Ovary (tissue), 3 donors: ENCODE measurements around the gene ETS1.

Source experiments
- POLR2A ChIP-seq: fragments of 450-650 bp; IDR thresholded peaks from one replicate; pipeline ENCODE4 v1.6.1; 2017; ENCODE audit warnings: antibody characterized with exemption, mild to moderate bottlenecking, moderate library complexity
- TF ChIP-seq, protein P1 (sequence below), 3 donors: fragments of 450-650 bp in 2 of 3; fragments of 200-600 bp in 1 of 3; IDR thresholded peaks; one replicate each; pipeline versions ENCODE4 v1.5.1 to v1.8.0; 2016 to 2022; ENCODE audit warnings: antibody characterized with exemption in 3 of 3, mild to moderate bottlenecking in 1 of 3
- donor health status: DM: no; HTN: no; CAD: no.

DNA sequence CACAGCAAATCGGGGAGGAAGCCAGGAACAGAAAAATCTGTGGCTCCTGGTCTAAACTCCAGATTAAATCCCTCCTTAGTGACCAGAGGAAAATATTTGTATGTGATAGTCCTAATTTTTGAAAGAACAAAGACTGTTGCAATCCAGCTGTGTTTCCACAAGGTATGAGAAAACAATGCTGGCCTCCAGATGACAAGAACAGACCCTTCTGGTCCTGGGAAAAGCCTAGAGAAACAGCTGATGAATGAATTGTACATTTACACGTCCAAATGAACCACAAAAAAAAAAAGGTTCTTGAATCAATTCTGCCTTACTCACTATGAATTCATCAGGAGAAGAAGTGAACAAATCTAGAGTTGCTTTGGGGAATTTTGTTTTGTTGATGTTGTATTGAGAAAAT is 63.7 kb downstream of the ETS1 start:
- TF ChIP-seq, protein P1, sequence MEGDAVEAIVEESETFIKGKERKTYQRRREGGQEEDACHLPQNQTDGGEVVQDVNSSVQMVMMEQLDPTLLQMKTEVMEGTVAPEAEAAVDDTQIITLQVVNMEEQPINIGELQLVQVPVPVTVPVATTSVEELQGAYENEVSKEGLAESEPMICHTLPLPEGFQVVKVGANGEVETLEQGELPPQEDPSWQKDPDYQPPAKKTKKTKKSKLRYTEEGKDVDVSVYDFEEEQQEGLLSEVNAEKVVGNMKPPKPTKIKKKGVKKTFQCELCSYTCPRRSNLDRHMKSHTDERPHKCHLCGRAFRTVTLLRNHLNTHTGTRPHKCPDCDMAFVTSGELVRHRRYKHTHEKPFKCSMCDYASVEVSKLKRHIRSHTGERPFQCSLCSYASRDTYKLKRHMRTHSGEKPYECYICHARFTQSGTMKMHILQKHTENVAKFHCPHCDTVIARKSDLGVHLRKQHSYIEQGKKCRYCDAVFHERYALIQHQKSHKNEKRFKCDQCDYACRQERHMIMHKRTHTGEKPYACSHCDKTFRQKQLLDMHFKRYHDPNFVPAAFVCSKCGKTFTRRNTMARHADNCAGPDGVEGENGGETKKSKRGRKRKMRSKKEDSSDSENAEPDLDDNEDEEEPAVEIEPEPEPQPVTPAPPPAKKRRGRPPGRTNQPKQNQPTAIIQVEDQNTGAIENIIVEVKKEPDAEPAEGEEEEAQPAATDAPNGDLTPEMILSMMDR (IDR thresholded peaks at IDR 0.05), result no peak
- no peak for TF ChIP-seq POLR2A
